Activated T-cell treated with anti-CD3 and anti-CD28 coated beads, Interleukin-2, amount 50 U/mL, for 24 hours (primary cell): ENCODE data around the gene CTSE.
"Not testable (repeated sequence)": the region's sequence is repeated elsewhere in the genome, so short reads cannot be mapped to it uniquely, and the experiment has no call there.

Experiments
- DNase-seq: peaks from one replicate; pipeline ENCODE4 v3.0.0-alpha.2; 2020
- H3K27ac Mint-ChIP-seq: 2 replicates; pipeline ENCODE4 v1.8.0; 2020; ENCODE audit warnings: mild to moderate bottlenecking, mixed read lengths
- H3K27me3 Mint-ChIP-seq: 2 replicates; pipeline ENCODE4 v1.8.0; 2020; ENCODE audit warnings: mixed read lengths
- H3K36me3 Mint-ChIP-seq: 2 replicates; pipeline ENCODE4 v1.8.0; 2020; ENCODE audit warnings: low read depth, mixed read lengths
- H3K4me1 Mint-ChIP-seq: 2 replicates; pipeline ENCODE4 v1.8.0; 2020; ENCODE audit warnings: low read depth, mixed read lengths
- H3K4me3 Mint-ChIP-seq: 2 replicates; pipeline ENCODE4 v1.8.0; 2020; ENCODE audit warnings: mild to moderate bottlenecking, moderate library complexity, mixed read lengths
- H3K9me3 Mint-ChIP-seq: 2 replicates; pipeline ENCODE4 v1.8.0; 2020; ENCODE audit warnings: mixed read lengths

The CTSE gene

GRCh38 chr1:206055069-206055625, 31.5 kb upstream of the CTSE start:
- not testable (repeated sequence) for DNase-seq, H3K27ac Mint-ChIP-seq, H3K4me3 Mint-ChIP-seq, H3K27me3 Mint-ChIP-seq, H3K9me3 Mint-ChIP-seq, H3K36me3 Mint-ChIP-seq
- H3K4me1 Mint-ChIP-seq: peaks cover 30% of the 10 kb centered on the region

- DNase-seq, H3K9me3 Mint-ChIP-seq, H3K36me3 Mint-ChIP-seq, H3K27ac Mint-ChIP-seq, H3K4me3 Mint-ChIP-seq, H3K27me3 Mint-ChIP-seq: not testable (repeated sequence)
- H3K4me1 Mint-ChIP-seq: peaks cover 44% of the 10 kb centered on the region
Measured at GRCh38 chr1:206053616-206054015, 29.9 kb upstream of the CTSE start.

GRCh38 chr1:206052919-206053610, 29.4 kb upstream of the CTSE start, which contains the start of gene RHEX:
TSS of gene RHEX (plus strand) at chr1:206053173. CDS start at chr1:206097829, 44,656 bp downstream.
- not testable (repeated sequence) for DNase-seq, H3K9me3 Mint-ChIP-seq, H3K4me3 Mint-ChIP-seq, H3K36me3 Mint-ChIP-seq, H3K27me3 Mint-ChIP-seq
- Mint-ChIP-seq H3K27ac (peak within 1 kb of the TSS; percentile 5), H3K4me1 (peaks cover 45% of the 10 kb centered on the region)

- H3K4me1 Mint-ChIP-seq: peaks cover 45% of the 10 kb centered on the region
Measured at GRCh38 chr1:206052231-206052865, 28.7 kb upstream of the CTSE start.

GRCh38 chr1:206050655-206051235, 27.1 kb upstream of the CTSE start:
- Mint-ChIP-seq H3K4me3 (peak overlapping the region; percentile 15), H3K27ac (peak overlapping the region; percentile 74), H3K4me1 (peaks cover 45% of the 10 kb centered on the region)

More at GRCh38 chr1:206052231-206052865, 28.7 kb upstream of the CTSE start:
- not testable (repeated sequence) for H3K4me3 Mint-ChIP-seq, H3K27me3 Mint-ChIP-seq, H3K36me3 Mint-ChIP-seq, H3K9me3 Mint-ChIP-seq, DNase-seq, H3K27ac Mint-ChIP-seq

GRCh38 chr1:206049919-206050600, 26.4 kb upstream of the CTSE start:
- Mint-ChIP-seq H3K4me1 (peaks cover 45% of the 10 kb centered on the region), H3K36me3 (no peaks in the 10 kb centered on the region), H3K9me3 (no peaks in the 10 kb centered on the region), H3K27ac (peak overlapping the region; percentile 53), H3K27me3 (no peaks in the 10 kb centered on the region), H3K4me3 (no peak overlapping the region)
- no peak for DNase-seq

More at GRCh38 chr1:206050655-206051235, 27.1 kb upstream of the CTSE start:
- no peaks in the 10 kb centered on the region for H3K36me3 Mint-ChIP-seq
- H3K9me3 Mint-ChIP-seq: no peaks in the 10 kb centered on the region
- peak; percentile 60 for DNase-seq
- H3K27me3 Mint-ChIP-seq: no peaks in the 10 kb centered on the region

GRCh38 chr1:206049293-206049692, 25.6 kb upstream of the CTSE start:
- H3K27me3 Mint-ChIP-seq: no peaks in the 10 kb centered on the region
- DNase-seq: no peak
- H3K4me3 Mint-ChIP-seq: no peak overlapping the region
- no peaks in the 10 kb centered on the region for H3K36me3 Mint-ChIP-seq
- no peaks in the 10 kb centered on the region for H3K9me3 Mint-ChIP-seq
- peak overlapping the region; percentile 44 for H3K27ac Mint-ChIP-seq
- H3K4me1 Mint-ChIP-seq: peaks cover 45% of the 10 kb centered on the region

- Mint-ChIP-seq H3K27me3 (no peaks in the 10 kb centered on the region), H3K27ac (no peak overlapping the region), H3K4me3 (no peak overlapping the region), H3K36me3 (no peaks in the 10 kb centered on the region), H3K4me1 (peaks cover 45% of the 10 kb centered on the region), H3K9me3 (no peaks in the 10 kb centered on the region)
- DNase-seq: no peak
Measured at GRCh38 chr1:206048582-206048981, 24.9 kb upstream of the CTSE start.

- no peak for DNase-seq
- Mint-ChIP-seq H3K27me3 (no peaks in the 10 kb centered on the region), H3K4me1 (peaks cover 36% of the 10 kb centered on the region), H3K27ac (no peak overlapping the region), H3K36me3 (no peaks in the 10 kb centered on the region), H3K4me3 (no peak overlapping the region), H3K9me3 (no peaks in the 10 kb centered on the region)
Measured at GRCh38 chr1:206047271-206047670, 23.6 kb upstream of the CTSE start.

- Mint-ChIP-seq H3K36me3 (no peaks in the 10 kb centered on the region), H3K27me3 (peaks cover 7% of the 10 kb centered on the region), H3K4me1 (peaks cover 14% of the 10 kb centered on the region), H3K4me3 (no peak overlapping the region), H3K9me3 (no peaks in the 10 kb centered on the region), H3K27ac (no peak overlapping the region)
- no peak for DNase-seq
Measured at GRCh38 chr1:206041640-206042039, 17.9 kb upstream of the CTSE start.

- Mint-ChIP-seq H3K4me3 (no peak overlapping the region), H3K36me3 (no peaks in the 10 kb centered on the region), H3K27ac (no peak overlapping the region), H3K27me3 (peaks cover 7% of the 10 kb centered on the region), H3K9me3 (no peaks in the 10 kb centered on the region), H3K4me1 (peaks cover 16% of the 10 kb centered on the region)
- no peak for DNase-seq
Measured at GRCh38 chr1:206040328-206040727, 16.6 kb upstream of the CTSE start.

GRCh38 chr1:206039046-206039973, 15.6 kb upstream of the CTSE start:
- Mint-ChIP-seq H3K4me3 (no peak overlapping the region), H3K9me3 (no peaks in the 10 kb centered on the region), H3K36me3 (no peaks in the 10 kb centered on the region), H3K4me1 (peaks cover 21% of the 10 kb centered on the region), H3K27ac (no peak overlapping the region), H3K27me3 (peaks cover 14% of the 10 kb centered on the region)
- DNase-seq: no peak

GRCh38 chr1:206037581-206037980, 13.9 kb upstream of the CTSE start:
- no peak overlapping the region for H3K27ac Mint-ChIP-seq
- H3K9me3 Mint-ChIP-seq: no peaks in the 10 kb centered on the region
- no peak overlapping the region for H3K4me3 Mint-ChIP-seq
- H3K36me3 Mint-ChIP-seq: no peaks in the 10 kb centered on the region
- peaks cover 16% of the 10 kb centered on the region for H3K27me3 Mint-ChIP-seq
- no peak for DNase-seq
- peaks cover 21% of the 10 kb centered on the region for H3K4me1 Mint-ChIP-seq
